ENCODE measurements around the gene ASH1L. TPM values are rescaled to one million over a fixed set of nuclear protein-coding genes. Genes with fewer than 3 reads are reported as not detected.

Gene ASH1L
- total RNA-seq, 1 donor from 2014 or later: 65.3 TPM

DNA sequence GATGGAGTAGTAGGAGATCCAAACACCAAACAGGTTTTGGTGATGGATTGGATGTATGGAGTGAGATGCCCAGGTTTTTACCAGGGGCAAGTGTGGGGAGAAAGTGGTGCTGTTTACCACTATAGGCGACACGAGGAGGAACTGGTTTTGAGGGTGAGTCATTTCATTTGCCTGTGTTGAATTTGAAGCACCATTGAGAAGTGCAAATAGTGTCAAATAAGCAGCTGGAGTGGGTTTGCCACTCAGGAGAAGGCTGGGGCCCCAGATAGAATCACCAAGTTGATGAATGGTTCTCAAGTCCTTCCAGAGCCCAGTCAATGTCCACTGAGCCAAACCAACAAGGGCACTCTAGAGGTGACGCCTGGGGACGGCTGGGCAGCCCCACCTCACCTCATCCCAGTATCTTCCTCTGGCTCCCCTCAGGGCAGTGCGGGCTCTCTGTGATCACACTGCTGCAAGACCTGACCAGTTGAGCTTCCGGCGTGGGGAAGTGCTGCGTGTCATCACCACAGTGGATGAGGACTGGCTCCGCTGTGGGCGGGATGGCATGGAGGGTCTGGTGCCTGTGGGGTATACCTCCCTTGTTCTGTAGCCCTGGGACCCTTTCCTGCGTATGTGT is 232.5 kb downstream of the ASH1L start:
- peak; percentile 68 for DNase-seq (ENCODE audit: low spot score)

DNA sequence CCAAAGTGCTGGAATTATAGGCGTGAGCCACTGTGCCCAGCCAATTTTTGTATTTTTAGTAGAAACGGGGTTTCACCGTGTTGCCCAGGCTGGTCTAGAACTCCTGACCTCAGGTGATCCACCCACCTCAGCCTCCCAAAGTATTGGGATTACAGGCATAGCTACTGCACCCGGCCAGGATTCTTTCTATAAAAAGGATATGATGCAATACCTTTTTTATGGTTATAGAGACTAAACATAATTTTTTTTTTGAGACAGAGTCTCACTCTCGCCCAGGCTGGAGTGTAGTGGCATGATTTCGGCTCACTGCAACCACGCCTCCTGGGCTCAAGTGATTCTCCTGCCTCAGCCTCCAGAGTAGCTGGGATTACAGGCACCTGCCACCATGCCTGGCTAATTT is 233.7 kb downstream of the ASH1L start:
- peak; percentile 8 for DNase-seq (ENCODE audit: low spot score)

DNA sequence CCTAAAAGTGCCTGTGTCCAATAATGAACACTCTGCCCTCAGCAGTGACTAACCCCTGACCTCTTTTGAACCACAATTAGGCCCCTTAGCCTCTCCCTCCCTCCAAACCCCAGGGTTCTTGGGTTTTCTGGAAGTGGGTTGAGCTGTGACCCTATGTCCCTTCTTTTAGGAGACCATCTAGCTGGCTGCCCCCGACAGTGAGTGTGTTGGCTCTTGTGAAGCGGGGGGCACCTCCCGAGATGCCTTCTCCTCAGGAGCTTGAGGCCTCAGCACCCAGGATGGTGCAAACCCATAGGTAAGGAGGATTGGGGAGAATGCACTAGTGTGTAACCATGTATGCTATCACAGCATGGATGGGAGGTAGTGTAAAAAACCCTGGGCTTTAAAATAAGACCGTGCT is 234.6 kb downstream of the ASH1L start:
- DNase-seq (ENCODE audit: low spot score): peak; percentile 41

DNA sequence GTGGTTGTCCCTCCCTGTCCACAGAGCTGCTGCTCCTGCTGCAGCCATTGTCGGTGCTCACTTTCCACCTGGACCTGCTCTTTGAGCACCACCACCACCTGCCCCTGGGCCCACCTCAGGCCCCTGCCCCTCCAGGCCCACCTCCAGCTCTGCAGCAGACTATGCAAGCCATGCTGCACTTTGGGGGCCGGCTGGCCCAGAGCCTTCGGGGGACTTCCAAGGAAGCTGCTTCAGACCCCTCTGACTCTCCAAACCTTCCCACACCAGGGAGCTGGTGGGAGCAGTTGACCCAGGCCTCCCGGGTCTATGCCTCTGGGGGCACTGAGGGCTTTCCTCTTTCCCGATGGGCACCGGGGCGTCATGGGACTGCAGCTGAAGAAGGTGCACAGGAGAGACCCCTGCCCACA is 236.0 kb downstream of the ASH1L start:
- DNase-seq (ENCODE audit: low spot score): peak; percentile 89

DNA sequence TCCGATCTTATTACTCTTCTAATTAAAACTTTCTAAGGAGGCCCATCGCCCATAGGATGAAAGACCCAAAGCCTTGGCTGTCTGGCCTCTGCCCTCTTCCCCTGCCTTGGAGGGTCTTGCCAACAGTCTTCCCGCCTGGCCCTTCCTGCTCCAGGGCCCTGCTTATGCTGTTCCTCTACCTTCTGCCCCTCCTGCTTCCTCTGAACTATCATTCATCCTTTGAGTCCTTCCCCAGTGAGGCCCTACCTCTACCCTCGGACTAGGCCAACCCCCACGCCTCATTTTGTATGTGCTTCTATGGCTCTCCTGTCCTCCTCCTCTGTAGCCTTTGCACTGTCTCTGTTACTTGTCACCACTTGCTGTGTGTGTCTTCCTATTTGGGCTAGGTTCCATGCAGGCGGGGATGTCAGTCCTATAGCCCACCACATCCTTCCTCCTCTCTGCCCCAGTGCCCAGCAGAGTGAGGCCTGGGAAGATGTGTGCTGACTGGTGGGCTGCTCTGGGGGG is 236.5 kb downstream of the ASH1L start:
- DNase-seq (ENCODE audit: low spot score): peak; percentile 72

DNA sequence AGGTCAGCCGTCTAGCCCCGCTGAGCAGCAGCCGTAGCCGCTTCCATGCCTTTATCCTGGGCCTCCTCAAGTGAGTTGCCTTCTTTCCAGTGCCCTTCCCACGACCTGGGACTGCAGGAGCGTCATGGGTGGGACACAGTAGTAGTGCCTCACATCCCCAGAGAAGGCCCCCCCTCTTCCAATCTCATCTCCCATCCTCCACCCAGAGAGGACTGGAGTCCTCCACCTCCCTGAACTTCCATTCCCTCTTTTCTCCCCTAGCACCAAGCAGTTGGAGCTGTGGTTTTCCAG is 237.1 kb downstream of the ASH1L start:
- no peak for DNase-seq (ENCODE audit: low spot score)

DNA sequence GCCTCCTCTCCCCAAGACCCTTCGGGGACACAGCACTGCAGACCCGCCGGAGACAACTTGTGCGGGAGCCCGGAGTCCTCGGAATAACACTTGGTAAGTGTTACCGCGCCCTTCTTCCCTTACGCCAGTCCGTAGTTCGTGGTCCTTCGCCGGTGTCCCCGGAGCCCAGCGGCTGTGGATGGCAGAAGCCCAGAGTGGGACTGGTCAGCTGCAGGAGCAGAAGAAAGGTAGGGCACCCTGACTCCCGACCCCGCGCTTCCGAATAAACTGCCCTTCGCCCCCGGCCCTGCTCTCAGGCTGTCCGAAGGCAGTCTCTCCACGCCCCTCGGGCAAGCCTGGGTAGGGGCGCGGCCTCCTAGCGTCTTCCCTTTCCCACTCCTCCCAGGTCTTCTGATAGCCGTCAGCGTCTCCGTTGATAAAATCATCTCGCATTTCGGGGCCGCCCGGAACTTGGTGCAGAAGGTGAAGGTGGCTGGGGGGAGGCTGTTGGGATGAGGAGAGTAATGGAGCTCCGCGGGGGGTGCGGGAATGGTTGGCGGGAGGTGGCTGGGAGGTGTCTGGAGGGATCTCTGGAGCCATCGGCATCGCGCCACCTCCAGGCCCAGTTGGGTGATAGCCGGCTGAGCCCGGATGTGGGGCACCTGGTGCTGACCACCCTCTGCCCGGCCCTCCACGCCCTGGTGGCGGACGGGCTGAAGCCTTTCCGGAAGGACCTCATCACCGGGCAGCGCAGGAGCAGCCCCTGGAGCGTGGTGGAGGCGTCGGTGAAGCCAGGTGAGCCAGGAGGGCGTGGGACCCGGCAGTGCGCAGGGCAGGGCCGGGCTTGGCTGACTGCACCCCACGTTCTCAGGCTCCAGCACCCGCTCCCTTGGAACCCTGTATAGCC is 237.6 kb downstream of the ASH1L start:
- peak; percentile 90 for DNase-seq (ENCODE audit: low spot score)

DNA sequence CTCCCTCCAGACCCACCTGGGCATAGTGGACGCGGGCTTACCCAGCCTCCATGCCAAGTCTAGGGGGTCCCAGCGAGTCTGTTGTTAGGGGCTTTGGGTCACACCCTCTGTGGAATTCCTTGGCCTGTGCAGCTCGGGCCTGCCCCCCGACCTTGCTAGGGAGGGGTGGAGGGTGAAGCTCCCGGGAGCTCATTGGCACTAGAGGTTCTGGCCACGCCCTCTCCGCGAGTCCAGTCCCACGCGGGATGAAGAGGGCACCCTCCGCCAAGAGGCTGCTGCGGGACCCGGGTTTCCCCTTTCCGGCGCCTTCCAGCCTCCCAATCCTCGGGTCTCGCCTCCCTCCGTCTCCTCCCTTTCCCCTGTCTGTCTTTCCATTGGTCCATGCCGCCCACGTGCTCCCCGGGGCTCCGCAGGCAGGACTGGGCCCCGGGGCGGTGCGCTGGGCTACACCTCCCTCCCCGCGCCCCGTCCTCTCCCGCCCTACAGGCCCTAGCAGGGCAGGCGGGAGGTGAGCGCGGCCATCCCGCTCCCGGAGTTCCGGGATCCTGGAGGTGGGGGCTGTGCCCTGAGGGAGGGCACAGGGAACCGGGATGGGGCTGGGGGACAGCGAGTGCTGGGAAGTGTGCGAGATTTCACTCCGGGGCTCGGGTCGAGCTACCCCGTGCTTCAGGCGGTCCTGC is 238.4 kb downstream of the ASH1L start:
- peak; percentile 97 for DNase-seq (ENCODE audit: low spot score)

DNA sequence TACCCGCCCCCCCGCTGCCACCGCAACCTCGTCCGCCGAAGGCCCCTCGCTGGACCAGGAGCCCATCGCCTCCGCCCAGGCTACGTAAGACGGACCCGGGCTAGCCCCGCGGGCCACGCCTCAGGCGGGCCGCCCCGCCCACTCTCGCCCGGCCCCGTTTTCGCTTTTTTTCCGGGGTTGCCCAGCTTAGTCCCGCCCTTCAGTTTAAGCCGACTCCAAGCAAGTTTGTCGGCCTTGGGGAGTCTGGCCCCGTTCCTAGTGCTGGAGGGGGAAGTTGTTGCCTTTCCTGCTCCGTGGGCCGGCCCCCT is 238.9 kb downstream of the ASH1L start:
- peak; percentile 96 for DNase-seq (ENCODE audit: low spot score)

DNA sequence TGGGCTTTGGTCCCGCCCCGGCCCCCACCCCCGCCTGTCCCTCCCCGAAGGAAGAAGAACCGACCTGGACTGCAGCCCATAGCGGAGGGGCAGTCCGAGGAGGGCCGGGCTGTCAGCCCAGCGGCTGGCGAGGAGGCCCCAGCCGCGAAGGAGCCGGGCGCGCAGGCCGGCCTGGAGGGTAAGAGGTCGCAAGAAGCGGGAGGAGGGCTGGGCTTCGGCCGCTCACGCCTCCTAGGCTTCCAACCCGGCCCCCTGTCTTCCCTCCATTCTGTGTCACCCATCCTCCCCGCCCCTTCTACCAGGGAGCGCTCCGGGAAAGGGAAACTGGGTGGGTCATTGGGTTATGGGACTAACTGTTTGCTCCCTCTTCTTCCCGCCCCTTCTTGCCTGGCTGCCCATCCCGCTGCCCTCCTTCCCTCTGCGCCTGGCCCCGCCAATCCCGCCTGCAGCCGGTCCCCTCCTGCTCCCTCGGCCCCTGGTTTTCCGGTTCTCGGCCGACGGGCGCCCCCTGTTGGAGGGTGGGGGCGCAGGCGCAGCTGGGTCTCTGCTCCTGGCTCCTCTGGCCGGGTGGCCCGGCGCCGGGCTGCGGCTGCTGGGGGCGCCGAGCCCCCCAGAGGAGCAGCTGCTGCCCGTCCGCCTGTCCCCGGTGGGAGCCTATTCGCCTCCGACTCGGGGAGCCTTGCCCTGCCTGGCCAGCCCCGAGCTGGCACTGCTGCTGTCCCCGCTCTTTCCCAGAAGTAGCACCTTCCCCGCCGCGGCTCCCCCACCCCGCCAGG is 239.5 kb downstream of the ASH1L start:
- DNase-seq (ENCODE audit: low spot score): peak; percentile 97

DNA sequence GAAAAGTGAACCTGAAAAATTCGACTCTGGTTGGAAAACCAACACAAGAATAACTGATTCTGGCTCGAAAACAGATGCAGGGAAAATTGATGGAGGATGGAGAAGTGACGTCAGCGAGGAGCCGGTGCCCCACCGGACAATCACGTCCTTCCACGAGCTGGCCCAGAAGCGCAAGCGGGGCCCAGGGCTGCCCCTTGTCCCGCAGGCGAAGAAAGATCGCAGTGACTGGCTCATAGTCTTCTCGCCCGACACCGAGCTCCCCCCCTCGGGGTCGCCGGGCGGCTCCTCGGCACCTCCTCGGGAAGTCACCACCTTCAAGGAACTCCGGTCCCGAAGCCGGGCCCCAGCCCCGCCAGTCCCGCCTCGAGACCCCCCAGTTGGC is 240.0 kb downstream of the ASH1L start:
- peak; percentile 90 for DNase-seq (ENCODE audit: low spot score)

DNA sequence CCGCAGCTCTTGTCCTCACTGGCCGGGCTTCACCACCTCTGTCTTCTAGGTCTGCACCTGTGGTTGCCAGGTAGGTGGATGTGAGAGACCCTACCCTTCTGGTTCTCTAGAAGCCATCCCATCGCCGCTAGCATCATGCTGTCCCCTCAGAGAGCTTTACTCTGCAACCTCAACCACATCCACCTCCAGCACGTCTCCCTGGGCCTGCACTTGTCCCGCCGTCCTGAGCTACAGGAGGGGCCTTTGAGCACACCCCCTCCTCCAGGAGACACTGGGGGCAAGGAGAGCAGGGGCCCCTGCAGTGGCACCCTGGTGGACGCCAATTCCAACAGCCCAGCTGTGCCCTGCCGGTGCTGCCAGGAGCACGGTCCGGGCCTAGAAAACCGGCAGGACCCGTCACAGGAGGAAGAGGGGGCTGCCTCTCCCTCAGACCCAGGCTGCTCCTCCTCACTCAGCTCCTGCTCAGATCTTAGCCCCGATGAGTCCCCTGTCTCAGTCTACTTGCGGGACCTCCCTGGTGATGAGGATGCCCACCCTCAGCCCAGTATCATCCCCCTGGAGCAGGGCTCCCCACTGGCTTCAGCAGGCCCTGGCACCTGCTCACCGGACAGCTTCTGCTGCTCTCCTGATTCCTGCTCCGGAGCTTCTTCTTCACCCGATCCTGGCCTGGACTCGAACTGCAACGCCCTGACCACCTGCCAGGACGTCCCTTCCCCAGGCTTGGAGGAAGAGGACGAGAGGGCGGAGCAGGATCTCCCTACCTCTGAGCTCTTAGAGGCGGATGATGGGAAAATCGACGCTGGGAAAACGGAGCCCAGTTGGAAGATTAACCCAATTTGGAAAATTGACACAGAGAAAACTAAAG is 240.7 kb downstream of the ASH1L start:
- peak; percentile 86 for DNase-seq (ENCODE audit: low spot score)

DNA sequence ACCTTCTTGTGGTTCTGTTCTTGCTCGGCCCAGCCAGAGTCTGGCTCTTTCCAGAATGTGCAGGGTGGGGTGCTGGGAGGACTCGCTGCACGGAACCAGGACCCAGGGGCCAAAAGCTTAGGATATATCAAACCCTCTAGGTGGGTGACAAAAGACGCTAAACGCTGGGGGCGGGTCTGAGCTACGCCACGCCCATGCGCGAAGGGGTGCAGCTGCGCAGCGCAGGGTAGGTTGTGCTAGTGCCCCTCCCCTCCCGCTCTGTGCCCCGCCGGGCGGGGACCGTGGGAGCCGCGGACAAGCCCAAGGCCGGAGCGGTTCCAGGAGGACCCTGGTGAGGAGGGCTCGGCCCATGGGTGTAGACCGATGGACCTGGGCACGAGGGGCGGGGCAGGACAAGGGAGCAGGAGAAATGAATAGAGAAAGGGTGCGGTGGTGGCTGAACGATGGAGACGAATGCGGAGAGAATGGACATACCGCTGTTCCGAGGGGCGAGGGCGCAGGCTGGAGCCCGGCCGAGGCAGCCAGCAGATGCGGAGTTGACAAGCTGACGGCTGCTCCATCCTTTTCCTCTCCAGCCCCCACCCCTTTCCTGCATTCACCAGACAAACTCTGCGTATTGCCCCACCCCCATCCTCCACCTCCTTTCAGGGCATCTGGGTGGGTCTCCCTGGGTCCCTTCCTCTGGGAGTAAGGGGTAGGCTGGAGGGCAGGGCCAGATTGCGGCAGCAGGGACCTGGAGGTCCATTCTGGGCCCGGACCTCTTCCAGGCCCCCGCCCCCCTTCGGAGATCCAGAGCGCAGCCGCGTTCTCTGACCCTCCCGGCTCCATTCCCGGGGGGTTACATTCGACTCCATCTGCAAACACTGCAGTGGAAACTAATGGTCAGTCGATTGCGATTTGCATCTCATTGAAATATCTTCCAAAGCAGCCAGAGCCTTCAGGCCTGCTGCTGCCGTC is 241.7 kb downstream of the ASH1L start, which contains the start of gene RUSC1:
TSS of gene RUSC1 (plus strand) at position 234 of the 957 bp plus-strand sequence. CDS start 880 bp downstream, outside the sequence.
- DNase-seq (ENCODE audit: low spot score): peak; percentile 92

DNA sequence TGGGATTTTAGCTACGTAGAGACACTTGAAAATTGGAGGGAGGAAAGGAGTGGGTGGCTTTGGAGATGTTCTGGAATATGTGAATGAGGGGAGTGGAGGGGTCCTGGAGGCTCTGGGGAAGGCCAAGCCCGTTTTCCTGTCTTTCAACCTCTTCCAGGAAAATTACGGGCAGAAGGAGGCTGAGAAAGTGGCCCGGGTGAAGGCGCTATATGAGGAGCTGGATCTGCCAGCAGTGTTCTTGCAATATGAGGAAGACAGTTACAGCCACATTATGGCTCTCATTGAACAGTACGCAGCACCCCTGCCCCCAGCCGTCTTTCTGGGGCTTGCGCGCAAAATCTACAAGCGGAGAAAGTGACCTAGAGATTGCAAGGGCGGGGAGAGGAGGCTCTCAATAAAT is 242.4 kb downstream of the ASH1L start:
- no peak for DNase-seq (ENCODE audit: low spot score)

DNA sequence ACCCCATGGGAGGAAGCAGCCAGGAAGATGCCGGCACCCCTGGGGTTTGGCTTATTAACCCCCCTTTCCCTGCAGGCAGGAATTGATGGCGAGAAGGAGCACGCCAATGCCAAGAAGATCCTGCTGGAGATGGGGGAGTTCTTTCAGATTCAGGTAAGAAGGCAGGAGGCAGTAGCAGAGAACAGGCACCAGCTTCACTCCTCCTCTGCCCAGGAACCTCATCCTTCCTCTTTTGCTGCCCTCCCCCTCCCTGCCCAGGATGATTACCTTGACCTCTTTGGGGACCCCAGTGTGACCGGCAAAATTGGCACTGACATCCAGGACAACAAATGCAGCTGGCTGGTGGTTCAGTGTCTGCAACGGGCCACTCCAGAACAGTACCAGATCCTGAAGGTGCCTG is 243.1 kb downstream of the ASH1L start:
- DNase-seq (ENCODE audit: low spot score): no peak

DNA sequence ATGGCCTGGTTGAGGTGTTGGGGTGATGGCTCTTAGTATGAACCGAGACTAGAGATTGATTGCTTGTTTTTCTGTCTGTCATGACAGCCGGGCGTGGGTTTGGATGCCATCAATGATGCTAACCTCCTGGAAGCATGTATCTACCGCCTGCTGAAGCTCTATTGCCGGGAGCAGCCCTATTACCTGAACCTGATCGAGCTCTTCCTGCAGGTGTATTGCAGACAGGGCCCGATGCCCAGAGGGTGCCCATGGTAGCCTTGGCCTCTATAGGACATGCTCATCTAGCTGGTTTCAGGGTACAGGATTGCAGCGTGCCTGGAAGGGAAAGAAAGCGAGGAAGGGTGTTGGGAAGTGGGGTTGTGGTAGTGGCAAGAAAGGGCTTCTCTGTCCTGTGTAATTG is 244.5 kb downstream of the ASH1L start:
- DNase-seq (ENCODE audit: low spot score): no peak

DNA sequence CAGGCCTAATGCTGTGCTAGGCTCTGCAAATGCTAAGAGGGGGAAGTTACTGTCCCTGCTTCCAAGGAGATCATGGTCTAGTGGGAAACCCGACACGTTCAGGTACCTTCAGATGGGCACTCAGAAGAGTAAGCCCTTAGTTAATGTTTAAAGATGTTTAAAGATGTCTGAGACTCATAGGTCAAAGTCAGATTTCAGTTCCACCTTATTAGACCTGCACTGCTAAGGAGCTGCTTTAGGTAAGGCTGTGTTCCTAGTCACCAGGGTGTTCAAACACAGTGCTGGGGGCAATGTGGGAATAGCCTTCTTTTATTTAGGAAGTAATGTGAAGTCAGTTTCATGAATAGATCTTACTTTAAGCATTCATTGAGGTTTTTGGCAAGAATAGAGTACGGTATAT is 245.7 kb downstream of the ASH1L start:
- no peak for DNase-seq (ENCODE audit: low spot score)

DNA sequence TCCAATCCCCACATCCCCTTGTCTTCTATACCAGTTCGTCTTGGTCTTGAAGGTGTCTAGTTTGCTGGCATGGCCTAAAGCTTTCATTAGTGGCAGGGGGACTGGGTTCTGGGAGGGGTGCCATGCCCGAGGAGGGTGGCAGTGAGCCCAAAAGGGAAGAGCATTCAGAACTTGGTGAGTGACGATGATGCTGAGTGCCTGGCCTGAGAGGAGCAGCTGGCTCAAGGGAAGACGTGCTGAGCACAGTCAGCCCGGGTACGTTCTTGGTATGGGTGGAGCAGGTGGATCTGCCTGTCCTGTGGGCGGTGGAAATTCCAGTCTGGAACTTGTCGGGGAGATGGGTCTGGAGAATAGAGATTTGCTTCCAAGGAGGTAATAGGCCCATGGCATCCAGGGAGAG is 249.3 kb downstream of the ASH1L start:
- DNase-seq (ENCODE audit: low spot score): no peak

DNA sequence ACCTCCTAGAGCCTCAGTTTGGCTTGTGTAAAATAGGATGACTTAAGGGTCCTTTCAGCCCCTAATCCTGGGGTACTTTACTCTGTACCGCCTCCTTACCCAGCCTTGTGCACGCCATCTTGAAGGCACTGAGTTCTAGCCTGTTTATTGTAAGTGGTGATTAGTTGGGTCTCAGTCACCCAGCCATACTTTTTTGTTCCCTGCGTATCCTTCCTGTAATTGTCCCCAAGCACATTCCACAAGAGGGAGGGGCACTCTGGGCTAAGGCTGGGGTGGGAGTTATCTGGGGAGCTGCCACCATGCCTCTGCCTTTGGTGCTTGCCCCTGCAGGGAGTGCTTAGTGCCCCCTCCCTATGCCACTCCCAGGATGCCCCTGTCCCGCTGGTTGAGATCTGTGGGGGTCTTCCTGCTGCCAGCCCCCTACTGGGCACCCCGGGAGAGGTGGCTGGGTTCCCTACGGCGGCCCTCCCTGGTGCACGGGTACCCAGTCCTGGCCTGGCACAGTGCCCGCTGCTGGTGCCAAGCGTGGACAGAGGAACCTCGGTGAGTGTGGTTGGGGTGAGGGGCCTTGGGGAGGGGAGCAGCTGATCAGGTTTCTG is 253.1 kb downstream of the ASH1L start:
- no peak for DNase-seq (ENCODE audit: low spot score)

All from mesenteric fat pad (tissue), 1 donor.